Measurements from ENCODE around the gene ZIC2. TPM values are rescaled to one million over a fixed set of nuclear protein-coding genes. Genes with fewer than 3 reads are reported as not detected.

ZIC2 gene
- total and polyA plus RNA-seq, 2 of the 8 experiments (the other 6 are each of a cell fraction or from before 2014, with no cell fraction given): 53.2 to 372 TPM

GRCh38 chr13:99977912-99978798, 3.4 kb upstream of the ZIC2 start (continued):
- TF ChIP-seq ASH2L (IDR thresholded peaks at IDR 0.05; ENCODE audit: low read length): peak; percentile 71
